ENCODE results near the gene CRYGA.

- TF ChIP-seq PREB (CRISPR knock-in tag; IDR thresholded peaks at IDR 0.05; ENCODE audit: borderline replicate concordance), result no peak
- no peak for TF ChIP-seq ATF2 (CRISPR knock-in tag; IDR thresholded peaks at IDR 0.05; ENCODE audit: borderline replicate concordance, low read depth)
- TF ChIP-seq, protein P1, sequence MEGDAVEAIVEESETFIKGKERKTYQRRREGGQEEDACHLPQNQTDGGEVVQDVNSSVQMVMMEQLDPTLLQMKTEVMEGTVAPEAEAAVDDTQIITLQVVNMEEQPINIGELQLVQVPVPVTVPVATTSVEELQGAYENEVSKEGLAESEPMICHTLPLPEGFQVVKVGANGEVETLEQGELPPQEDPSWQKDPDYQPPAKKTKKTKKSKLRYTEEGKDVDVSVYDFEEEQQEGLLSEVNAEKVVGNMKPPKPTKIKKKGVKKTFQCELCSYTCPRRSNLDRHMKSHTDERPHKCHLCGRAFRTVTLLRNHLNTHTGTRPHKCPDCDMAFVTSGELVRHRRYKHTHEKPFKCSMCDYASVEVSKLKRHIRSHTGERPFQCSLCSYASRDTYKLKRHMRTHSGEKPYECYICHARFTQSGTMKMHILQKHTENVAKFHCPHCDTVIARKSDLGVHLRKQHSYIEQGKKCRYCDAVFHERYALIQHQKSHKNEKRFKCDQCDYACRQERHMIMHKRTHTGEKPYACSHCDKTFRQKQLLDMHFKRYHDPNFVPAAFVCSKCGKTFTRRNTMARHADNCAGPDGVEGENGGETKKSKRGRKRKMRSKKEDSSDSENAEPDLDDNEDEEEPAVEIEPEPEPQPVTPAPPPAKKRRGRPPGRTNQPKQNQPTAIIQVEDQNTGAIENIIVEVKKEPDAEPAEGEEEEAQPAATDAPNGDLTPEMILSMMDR (IDR thresholded peaks at IDR 0.05), result no peak
- no peak for TF ChIP-seq NR2C2 (CRISPR knock-in tag; IDR thresholded peaks at IDR 0.05)
- TF ChIP-seq ZNF317 (CRISPR knock-in tag; IDR thresholded peaks at IDR 0.05; ENCODE audit: borderline replicate concordance, low read depth), result no peak
- no peak for TF ChIP-seq NFE2L1 (CRISPR knock-in tag; IDR thresholded peaks at IDR 0.05)
- no peak for TF ChIP-seq SP1 (CRISPR knock-in tag; conservative IDR thresholded peaks at IDR 0.05)
- TF ChIP-seq, protein P2, sequence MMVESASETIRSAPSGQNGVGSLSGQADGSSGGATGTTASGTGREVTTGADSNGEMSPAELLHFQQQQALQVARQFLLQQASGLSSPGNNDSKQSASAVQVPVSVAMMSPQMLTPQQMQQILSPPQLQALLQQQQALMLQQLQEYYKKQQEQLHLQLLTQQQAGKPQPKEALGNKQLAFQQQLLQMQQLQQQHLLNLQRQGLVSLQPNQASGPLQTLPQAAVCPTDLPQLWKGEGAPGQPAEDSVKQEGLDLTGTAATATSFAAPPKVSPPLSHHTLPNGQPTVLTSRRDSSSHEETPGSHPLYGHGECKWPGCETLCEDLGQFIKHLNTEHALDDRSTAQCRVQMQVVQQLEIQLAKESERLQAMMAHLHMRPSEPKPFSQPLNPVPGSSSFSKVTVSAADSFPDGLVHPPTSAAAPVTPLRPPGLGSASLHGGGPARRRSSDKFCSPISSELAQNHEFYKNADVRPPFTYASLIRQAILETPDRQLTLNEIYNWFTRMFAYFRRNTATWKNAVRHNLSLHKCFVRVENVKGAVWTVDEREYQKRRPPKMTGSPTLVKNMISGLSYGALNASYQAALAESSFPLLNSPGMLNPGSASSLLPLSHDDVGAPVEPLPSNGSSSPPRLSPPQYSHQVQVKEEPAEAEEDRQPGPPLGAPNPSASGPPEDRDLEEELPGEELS (CRISPR knock-in tag; IDR thresholded peaks at IDR 0.05), result no peak
- TF ChIP-seq CREM (CRISPR knock-in tag; IDR thresholded peaks at IDR 0.05), result no peak
- TF ChIP-seq ATF3 (CRISPR knock-in tag; conservative IDR thresholded peaks at IDR 0.05), result no peak
Observed at GRCh38 chr2:208195531-208195930, 32.1 kb upstream of the CRYGA start.
